HG02610 (cell line): ENCODE data around the gene NOL4L.

Source experiments
- ATAC-seq: cut with Tn5 transposase; IDR thresholded peaks from one replicate; pipeline ENCODE4 v1.9.1; 2021; ENCODE audit warnings: mild to moderate bottlenecking, moderate library complexity; ENCODE audit not compliant: unreplicated experiment

The NOL4L gene

GRCh38 chr20:32395066-32395465 is 190.1 kb downstream of the NOL4L start:
- ATAC-seq: no peak
